ENCODE results near the gene PSD. TPM values are rescaled to one million over a fixed set of nuclear protein-coding genes. Genes with fewer than 3 reads are reported as not detected.

Gene PSD
- total RNA-seq, 1 donor from 2014 or later = 88.5 TPM

DNA sequence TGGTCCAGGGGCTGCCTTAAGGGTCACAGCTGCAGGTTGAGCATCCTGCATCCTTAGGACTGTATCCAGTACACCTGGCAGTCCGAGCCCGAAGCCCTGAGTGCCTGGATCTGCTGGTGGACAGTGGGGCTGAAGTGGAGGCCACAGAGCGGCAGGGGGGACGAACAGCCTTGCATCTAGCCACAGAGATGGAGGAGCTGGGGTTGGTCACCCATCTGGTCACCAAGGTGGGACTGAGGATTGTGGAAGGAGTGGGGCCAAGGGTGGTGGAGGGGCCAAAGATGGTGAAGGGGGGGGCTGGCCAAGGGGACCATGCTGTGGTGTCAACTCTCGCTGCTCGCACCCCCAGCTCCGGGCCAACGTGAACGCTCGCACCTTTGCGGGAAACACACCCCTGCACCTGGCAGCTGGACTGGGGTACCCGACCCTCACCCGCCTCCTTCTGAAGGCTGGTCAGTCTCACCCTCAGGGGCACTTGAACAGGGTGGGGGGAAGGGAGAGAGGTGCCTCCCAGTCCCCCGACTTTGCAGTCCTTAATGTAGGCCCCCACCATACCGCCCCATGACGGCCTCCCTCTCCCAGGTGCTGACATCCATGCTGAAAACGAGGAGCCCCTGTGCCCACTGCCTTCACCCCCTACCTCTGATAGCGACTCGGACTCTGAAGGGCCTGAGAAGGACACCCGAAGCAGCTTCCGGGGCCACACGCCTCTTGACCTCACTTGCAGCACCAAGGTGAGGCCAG, 17.8 kb downstream of the PSD start:
- Mint-ChIP-seq H3K4me1 (ENCODE audit: low read depth, unreplicated experiment) (no peaks in the 10 kb centered on the region), H3K27ac (ENCODE audit: unreplicated experiment) (no peak overlapping the region), H3K4me3 (ENCODE audit: unreplicated experiment) (no peak overlapping the region), H3K36me3 (ENCODE audit: unreplicated experiment) (no peaks in the 10 kb centered on the region), H3K9me3 (ENCODE audit: unreplicated experiment) (peaks cover 4% of the 10 kb centered on the region), H3K27me3 (ENCODE audit: unreplicated experiment) (peaks cover 11% of the 10 kb centered on the region)
- TF ChIP-seq, protein P1, sequence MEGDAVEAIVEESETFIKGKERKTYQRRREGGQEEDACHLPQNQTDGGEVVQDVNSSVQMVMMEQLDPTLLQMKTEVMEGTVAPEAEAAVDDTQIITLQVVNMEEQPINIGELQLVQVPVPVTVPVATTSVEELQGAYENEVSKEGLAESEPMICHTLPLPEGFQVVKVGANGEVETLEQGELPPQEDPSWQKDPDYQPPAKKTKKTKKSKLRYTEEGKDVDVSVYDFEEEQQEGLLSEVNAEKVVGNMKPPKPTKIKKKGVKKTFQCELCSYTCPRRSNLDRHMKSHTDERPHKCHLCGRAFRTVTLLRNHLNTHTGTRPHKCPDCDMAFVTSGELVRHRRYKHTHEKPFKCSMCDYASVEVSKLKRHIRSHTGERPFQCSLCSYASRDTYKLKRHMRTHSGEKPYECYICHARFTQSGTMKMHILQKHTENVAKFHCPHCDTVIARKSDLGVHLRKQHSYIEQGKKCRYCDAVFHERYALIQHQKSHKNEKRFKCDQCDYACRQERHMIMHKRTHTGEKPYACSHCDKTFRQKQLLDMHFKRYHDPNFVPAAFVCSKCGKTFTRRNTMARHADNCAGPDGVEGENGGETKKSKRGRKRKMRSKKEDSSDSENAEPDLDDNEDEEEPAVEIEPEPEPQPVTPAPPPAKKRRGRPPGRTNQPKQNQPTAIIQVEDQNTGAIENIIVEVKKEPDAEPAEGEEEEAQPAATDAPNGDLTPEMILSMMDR (IDR thresholded peaks at IDR 0.05; ENCODE audit: partially characterized antibody, unreplicated experiment) = no peak
- no peak for DNase-seq

DNA sequence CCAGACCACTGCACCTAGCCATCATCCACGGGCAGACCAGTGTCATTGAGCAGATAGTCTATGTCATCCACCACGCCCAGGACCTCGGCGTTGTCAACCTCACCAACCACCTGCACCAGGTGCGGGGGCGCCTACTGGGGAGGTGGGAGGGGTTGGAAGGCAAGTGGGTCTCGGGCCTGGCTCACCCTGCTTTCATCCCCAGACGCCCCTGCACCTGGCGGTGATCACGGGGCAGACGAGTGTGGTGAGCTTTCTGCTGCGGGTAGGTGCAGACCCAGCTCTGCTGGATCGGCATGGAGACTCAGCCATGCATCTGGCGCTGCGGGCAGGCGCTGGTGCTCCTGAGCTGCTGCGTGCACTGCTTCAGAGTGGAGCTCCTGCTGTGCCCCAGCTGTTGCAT, 18.5 kb downstream of the PSD start:
- DNase-seq = no peak
- TF ChIP-seq, protein P1 (IDR thresholded peaks at IDR 0.05; ENCODE audit: partially characterized antibody, unreplicated experiment) = no peak
- Mint-ChIP-seq H3K36me3 (ENCODE audit: unreplicated experiment) (no peaks in the 10 kb centered on the region), H3K4me1 (ENCODE audit: low read depth, unreplicated experiment) (no peaks in the 10 kb centered on the region), H3K27ac (ENCODE audit: unreplicated experiment) (no peak overlapping the region), H3K27me3 (ENCODE audit: unreplicated experiment) (peaks cover 11% of the 10 kb centered on the region), H3K4me3 (ENCODE audit: unreplicated experiment) (no peak overlapping the region), H3K9me3 (ENCODE audit: unreplicated experiment) (peaks cover 4% of the 10 kb centered on the region)

DNA sequence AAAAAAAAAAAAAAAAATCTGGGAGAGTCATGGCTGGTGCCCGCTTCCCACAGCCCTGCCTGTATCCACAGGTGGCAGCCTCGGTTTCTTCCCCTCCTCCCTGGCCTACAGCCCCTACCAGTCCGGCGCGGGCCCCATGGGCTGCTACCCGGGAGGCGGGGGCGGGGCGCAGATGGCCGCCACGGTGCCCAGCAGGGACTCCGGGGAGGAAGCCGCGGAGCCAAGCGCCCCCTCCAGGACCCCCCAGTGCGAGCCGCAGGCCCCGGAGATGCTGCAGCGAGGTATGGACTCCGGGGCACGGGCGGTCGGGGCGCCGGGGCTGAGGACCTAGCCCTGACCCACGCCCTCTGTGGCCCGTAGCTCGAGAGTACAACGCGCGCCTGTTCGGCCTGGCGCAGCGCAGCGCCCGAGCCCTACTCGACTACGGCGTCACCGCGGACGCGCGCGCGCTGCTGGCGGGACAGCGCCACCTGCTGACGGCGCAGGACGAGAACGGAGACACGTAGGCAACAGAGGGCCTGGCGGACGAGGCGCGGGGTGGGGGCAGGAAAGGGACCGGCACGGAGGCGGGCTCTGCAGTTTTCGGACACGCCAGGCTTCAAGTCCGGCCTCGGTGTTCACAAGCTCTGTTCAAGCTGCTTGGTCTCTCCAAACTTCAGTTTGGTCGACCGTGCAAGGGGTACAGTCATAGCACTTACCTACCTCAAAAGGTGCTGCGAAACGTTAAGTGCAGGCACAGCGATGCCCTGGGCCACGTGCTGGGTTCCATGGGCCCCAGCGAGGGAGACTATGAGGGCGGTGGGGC, 19.2 kb downstream of the PSD start:
- Mint-ChIP-seq H3K9me3 (ENCODE audit: unreplicated experiment) (peaks cover 4% of the 10 kb centered on the region), H3K36me3 (ENCODE audit: unreplicated experiment) (no peaks in the 10 kb centered on the region), H3K4me3 (ENCODE audit: unreplicated experiment) (peak overlapping the region; percentile 65), H3K27ac (ENCODE audit: unreplicated experiment) (no peak overlapping the region), H3K4me1 (ENCODE audit: low read depth, unreplicated experiment) (peaks cover 4% of the 10 kb centered on the region), H3K27me3 (ENCODE audit: unreplicated experiment) (peaks cover 13% of the 10 kb centered on the region)
- peak; percentile 93 for DNase-seq
- TF ChIP-seq, protein P1 (IDR thresholded peaks at IDR 0.05; ENCODE audit: partially characterized antibody, unreplicated experiment) = peak; percentile 95

DNA sequence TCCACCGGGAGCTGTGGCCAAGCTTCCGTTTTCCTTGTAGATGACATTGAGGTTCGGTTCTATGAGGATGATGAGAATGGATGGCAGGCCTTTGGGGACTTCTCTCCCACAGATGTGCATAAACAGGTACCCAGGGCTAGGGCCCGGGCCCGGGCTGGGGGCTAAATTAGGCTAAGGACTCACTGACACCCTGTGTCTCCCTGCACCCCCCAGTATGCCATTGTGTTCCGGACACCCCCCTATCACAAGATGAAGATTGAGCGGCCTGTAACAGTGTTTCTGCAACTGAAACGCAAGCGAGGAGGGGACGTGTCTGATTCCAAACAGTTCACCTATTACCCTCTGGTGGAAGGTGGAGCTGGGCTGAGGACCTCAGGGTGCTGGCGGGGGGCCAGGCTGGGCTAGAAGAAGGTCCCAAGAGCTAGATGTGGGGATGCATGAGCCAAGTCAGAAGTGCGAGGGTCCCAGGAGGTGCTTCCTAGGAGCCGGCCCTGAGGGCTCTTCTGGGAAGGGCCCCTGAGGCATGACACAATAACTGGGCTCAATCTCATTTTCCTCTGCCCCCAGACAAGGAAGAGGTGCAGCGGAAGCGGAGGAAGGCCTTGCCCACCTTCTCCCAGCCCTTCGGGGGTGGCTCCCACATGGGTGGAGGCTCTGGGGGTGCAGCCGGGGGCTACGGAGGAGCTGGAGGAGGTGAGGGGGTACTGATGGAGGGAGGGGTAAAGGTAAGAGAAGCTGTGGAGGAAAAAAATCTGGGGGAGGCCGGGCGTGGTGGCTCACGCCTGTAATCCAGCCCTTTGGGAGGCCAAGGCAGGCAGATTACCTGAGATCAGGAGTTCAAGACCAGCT, 20.2 kb downstream of the PSD start:
- TF ChIP-seq, protein P1 (IDR thresholded peaks at IDR 0.05; ENCODE audit: partially characterized antibody, unreplicated experiment) = no peak
- no peak for DNase-seq
- peaks cover 13% of the 10 kb centered on the region for H3K27me3 Mint-ChIP-seq (ENCODE audit: unreplicated experiment)
- no peaks in the 10 kb centered on the region for H3K36me3 Mint-ChIP-seq (ENCODE audit: unreplicated experiment)
- H3K4me1 Mint-ChIP-seq (ENCODE audit: low read depth, unreplicated experiment) = peaks cover 4% of the 10 kb centered on the region
- no peak overlapping the region for H3K27ac Mint-ChIP-seq (ENCODE audit: unreplicated experiment)
- peak overlapping the region; percentile 43 for H3K4me3 Mint-ChIP-seq (ENCODE audit: unreplicated experiment)
- H3K9me3 Mint-ChIP-seq (ENCODE audit: unreplicated experiment) = peaks cover 4% of the 10 kb centered on the region
